ENCODE measurements around the gene SORL1. TPM values are rescaled to one million over a fixed set of nuclear protein-coding genes. Genes with fewer than 3 reads are reported as not detected.

The SORL1 gene
- total and polyA plus RNA-seq, 9 of the 15 experiments (the other 6 are each of a cell fraction or from before 2014, with no cell fraction given): 0.01 to 0.66 TPM; not detected in 7

- TF ChIP-seq ETS1 (conservative IDR thresholded peaks at IDR 0.05; ENCODE audit: control insufficient read depth, low read depth, low read length) (no peak), NCOA6 (IDR thresholded peaks at IDR 0.05) (no peak), ZNF134 (CRISPR knock-in tag; conservative IDR thresholded peaks at IDR 0.05) (peak; percentile 88), ELF4 (CRISPR knock-in tag; IDR thresholded peaks at IDR 0.05) (no peak), SNAPC5 (CRISPR knock-in tag; IDR thresholded peaks at IDR 0.05) (no peak), NCOR1 (IDR thresholded peaks at IDR 0.05) (peak; percentile 34), MYNN (IDR thresholded peaks at IDR 0.05) (no peak), MYNN (CRISPR knock-in tag; IDR thresholded peaks at IDR 0.05) (no peak), FOSL1 (tag; conservative IDR thresholded peaks at IDR 0.05) (peak; percentile 67)
Measured at GRCh38 chr11:121643479-121644186, 191.5 kb downstream of the SORL1 start (continued).

GRCh38 chr11:121644187-121644512 is 192.0 kb downstream of the SORL1 start:
- Histone ChIP-seq H3K4me3 (no peak overlapping the region), H3K9me3 (replicated peaks; ENCODE audit: control insufficient read depth, insufficient read depth, low read depth, low read length) (no peaks in the 10 kb centered on the region), H3K36me3 (ENCODE audit: control insufficient read depth, insufficient read depth, low read length) (no peaks in the 10 kb centered on the region), H3K27ac (ENCODE audit: extremely low read depth, low read depth, low read length) (no peak overlapping the region), H3K9ac (ENCODE audit: insufficient read depth in 1 of 2, low read depth in 2 of 2, low read length in 2 of 2) (no peak overlapping the region), H3K79me2 (ENCODE audit: control insufficient read depth, insufficient read depth, low read length) (no peaks in the 10 kb centered on the region), H3K4me2 (ENCODE audit: insufficient read depth, low read length) (no peak overlapping the region), H4K20me1 (replicated peaks; ENCODE audit: control insufficient read depth, insufficient read depth, low read length) (no peaks in the 10 kb centered on the region), H3K9me1 (ENCODE audit: control insufficient read depth, insufficient read depth, low read length) (no peaks in the 10 kb centered on the region), H2AFZ (ENCODE audit: low read depth, low read length) (no peak overlapping the region), H3K27me3 (ENCODE audit: control insufficient read depth in 2 of 2, insufficient read depth in 2 of 2, low read length in 2 of 2) (no peaks in the 10 kb centered on the region), H3K4me1 (replicated peaks in 1 of 2; ENCODE audit: control insufficient read depth in 2 of 2, insufficient read depth in 2 of 2, low read length in 2 of 2) (no peaks in the 10 kb centered on the region; a peak in 1 of 5 replicates)
- TF ChIP-seq FUS (optimal IDR thresholded peaks at IDR 0.05; ENCODE audit: low read depth, low read length) (no peak), FOXJ3 (CRISPR knock-in tag; IDR thresholded peaks at IDR 0.05) (no peak)
- POLR2A ChIA-PET: interaction anchor here (1.3 kb wide), 1 partner anchor 12 kb away, joined by 3 read pairs; no protein-coding TSS in a partner anchor
- ATAC-seq: no peak
- in situ Hi-C loops (cut with MboI): no loop called here
- no TSS peak for BruUV-seq (replicated peaks)
- CTCF ChIA-PET (ENCODE audit: low intra/inter-chr PET ratio): no interaction called here
- no peak for FAIRE-seq
- no peak for DNase-seq (ENCODE audit: extremely low read depth in 1 of 4, low spot score in 3 of 4)
- 0% methylated on average over 4 of the region's 4 CpGs for WGBS (ENCODE audit: insufficient coverage, low coverage, missing lambda C conversion rate)
- intact Hi-C loops (cut with micrococcal nuclease): no loop called here
